ENCODE measurements around the gene PPARG.

The PPARG gene

DNA sequence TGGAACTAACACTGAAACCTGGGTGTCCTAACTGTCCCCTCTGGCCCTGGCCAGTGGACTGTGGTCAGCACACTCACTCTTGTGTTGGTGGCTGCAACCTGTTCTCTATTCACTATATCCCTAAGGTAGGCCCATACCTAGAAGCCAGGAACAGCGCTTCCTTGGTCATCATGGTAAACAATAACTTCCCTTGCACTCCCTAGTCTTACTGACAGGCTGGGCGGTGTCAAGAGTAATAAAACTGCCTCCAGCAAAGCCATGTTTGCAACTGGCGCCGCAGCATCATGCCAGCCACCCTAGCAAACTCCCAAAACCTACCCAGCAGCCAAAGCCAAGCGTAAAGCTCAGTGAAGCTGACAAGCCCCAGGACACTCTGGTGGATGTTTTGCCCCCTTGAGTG lies 132.3 kb downstream of the PPARG start:
- DNase-seq, result no peak

DNA sequence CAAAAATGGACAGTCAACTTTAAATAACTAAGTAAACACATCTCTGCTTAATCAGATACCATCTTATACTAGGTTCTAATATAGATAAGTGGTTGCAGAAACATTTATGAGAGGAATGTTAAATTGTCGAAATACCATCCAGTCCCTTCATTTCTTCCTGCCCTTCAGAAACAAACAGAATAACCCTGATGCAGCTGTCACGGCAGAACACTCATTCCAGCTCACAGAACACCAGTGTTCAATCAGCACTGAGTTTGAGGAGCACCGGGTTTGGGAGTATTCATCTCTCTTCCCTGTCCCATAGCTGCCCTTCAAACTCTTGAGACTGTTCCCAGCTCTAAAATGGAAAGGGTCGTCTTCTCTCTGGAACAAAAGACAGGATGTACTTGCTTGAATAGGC lies 134.3 kb downstream of the PPARG start:
- DNase-seq, result no peak

DNA sequence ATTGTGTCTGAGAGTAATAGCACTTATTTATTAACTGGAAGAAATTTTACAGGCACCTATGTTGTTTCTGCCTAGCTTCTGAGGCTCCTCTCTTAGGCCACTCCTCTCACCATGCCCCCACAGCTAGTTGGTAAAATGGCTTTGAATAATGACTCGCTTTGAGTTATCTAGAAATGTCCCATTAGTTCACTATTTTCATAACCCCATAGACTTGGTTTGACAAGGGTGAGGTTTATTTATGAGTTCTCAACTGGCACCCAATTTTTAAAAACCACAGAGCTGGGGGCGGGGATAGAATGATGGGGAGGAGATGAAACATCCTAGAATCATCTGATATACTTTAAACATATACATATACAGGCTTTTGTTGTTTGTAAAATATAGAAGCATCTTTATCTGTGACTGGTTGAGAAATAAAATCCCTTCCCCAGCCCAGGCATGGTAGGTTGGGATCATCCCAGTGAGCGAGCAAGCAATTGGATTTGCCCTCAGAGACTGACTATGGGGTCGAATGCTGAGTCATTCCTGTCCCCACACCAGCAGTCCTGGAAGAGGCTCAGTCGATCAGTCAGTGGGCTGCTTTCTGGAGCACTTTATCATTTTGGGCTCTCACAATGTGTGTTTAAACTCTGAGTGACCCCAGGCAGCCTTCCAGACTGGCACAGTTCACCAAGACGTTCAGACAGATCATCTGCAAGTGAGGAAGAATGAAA lies 135.2 kb downstream of the PPARG start:
- no peak for DNase-seq

DNA sequence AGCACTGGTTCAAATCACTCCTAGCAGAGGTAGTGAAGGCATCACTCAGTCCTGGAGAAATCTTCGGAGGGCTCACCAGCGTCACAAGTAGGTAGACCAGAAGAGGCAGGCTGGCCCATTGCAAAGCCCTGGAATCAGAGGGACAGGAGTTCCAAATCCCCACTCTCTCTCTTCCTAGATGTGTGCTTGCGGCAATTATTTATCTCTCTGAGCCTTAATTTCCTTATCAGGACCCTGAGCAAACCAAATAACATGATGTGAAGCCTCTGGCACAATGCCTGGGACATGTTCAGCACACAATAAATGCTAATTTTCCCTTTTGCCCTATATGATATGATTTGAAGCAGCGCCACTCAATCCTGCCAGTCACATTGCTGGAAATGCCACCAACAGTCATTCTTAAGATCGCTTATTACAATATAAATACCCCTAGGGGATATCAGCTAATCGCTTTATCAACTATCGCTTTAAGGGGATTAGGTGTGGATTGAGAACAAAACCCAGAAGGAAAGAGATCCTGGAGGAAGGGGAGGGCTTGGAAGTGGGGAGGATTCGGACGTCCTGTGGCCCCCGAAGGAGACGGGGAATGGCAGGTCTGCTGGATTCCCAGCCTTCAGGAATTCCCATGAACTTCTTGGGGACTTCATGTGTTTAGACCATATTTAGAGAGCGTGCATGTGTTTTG lies 135.9 kb downstream of the PPARG start:
- no peak for DNase-seq

DNA sequence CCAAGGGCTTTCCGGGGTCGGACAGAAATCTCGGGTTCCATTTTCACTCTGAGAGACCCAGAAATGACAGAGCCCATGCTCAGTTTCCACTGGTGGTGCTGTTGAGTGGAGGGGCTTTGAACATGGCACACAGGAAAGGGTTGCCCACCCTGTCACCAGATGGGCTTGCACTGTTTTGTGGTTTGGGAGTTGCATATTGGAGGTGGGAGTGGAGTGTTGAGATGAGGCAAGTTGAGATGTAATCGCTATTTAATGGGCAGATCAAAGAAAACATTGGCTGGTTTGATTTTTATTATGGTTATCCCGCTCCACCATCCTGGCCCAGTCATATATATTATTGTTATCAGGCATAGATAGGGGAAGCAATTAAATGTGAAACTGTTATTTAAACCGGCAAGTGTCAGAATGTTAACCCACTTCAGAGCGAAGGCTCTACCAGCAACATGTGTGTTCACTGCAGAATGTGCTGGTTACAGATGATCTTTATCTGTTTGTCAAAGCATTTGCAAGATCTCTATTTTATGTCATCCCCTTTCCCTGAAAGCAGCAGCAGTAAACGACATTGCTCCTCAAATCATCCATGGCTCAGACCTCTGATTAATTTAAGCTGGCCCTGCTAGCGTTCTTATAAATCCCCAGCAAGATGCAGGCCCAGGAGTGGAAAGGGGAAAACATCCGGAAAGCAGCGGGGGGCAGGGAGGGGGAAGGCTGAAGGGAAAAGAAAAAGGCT lies 137.1 kb downstream of the PPARG start:
- DNase-seq, result no peak

- no peak for DNase-seq
Measured at GRCh38 chr3:12427551-12427950, 138.7 kb downstream of the PPARG start.

DNA sequence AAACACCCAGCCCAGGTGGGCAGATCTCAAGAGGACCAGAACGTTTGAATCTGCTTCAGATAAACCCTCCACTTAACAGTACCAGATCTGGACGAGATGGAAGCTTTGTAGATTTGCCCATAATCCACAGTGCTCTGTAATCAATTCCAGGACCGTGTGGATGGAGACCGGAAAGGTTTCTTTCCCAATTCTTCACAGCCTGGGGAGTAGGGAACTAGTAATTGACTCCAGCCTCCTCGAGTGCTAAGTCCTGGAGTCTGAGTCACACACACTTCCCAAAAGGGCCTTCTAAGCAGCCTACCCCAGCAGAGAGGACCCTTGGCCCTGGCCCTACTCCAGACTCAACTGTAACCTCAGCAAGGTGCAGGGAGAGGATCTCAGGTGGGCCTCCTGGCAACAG lies 139.3 kb downstream of the PPARG start:
- DNase-seq, result no peak

GRCh38 chr3:12430086-12430485 lies 141.2 kb downstream of the PPARG start:
- DNase-seq, result no peak

- DNase-seq, result no peak
Measured at GRCh38 chr3:12433823-12434222, 145.0 kb downstream of the PPARG start.

DNA sequence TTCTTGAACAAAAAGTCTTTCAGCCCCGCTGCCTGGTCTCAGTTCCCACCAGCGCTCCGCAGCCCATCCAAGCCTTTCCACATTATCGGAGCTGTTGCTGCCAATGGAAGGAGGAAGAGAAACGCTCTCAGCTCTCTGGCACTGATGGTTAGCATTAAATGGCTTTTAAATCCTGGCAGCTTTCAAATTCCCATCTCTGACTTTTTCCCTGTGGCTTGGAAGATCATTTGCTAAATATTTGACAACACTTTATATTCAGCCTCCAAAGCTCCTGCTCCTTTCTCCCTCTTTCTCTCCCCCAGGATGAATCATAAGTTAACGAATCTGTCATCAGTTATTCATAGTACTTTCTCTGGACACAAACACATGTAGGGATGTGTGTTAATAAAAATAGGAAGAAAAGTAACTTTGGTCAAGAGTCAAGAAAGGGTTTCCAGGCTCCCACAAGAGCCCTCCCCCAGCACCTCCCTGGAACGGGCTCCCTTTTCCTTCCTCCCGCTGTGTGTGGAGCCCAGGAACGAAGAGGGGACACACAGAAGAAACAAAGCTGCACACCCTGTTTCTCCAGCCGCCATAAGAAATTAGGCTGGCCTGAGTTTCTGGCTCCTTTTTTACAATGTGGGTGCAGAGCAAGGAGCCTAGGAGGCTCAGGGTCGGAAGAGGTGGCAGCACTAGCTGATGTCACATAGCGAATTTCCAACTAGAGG lies 147.8 kb downstream of the PPARG start:
- no peak for DNase-seq

GRCh38 chr3:12437221-12437605 lies 148.3 kb downstream of the PPARG start:
- DNase-seq, result no peak

- DNase-seq, result no peak
Measured at GRCh38 chr3:12437861-12438260, 149.0 kb downstream of the PPARG start.

GRCh38 chr3:12438318-12438717 lies 149.4 kb downstream of the PPARG start:
- DNase-seq, result no peak

DNA sequence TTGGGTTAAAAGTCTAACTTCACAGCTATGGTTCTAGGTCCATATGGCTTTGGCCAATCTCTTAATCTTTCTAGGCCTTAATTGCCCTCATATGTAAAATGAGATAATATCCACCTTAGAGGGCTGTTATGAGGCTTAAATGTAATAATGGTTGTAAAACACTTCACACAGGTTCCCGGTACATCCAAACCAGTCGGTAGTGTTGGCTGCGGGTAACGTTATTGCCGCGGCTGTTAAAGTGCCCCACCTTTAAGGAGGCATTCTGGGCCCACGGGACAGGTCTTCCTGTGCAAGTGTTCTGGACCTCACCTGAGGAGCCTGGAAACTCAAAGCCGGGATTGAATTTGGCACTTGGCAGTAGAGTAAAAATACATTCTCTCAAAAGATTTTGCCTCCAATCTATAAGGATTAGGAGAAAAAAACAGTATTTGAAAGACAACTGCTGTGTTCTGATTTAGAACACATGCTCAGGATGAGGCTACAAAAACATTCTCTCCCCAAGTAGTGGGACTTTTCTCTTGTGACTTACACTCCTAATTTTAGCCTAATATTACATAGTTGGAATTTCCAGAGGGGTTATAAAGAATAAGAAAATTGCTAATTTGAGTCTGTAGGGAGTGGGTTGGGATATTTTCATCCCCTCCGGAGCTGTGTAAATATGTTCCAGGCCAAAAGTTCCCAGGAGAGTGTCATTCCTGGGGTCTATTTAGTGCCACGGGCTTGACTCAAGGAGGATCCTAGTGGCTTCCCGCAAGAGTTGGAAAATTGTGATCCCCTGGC lies 150.5 kb downstream of the PPARG start:
- DNase-seq, result no peak

DNA sequence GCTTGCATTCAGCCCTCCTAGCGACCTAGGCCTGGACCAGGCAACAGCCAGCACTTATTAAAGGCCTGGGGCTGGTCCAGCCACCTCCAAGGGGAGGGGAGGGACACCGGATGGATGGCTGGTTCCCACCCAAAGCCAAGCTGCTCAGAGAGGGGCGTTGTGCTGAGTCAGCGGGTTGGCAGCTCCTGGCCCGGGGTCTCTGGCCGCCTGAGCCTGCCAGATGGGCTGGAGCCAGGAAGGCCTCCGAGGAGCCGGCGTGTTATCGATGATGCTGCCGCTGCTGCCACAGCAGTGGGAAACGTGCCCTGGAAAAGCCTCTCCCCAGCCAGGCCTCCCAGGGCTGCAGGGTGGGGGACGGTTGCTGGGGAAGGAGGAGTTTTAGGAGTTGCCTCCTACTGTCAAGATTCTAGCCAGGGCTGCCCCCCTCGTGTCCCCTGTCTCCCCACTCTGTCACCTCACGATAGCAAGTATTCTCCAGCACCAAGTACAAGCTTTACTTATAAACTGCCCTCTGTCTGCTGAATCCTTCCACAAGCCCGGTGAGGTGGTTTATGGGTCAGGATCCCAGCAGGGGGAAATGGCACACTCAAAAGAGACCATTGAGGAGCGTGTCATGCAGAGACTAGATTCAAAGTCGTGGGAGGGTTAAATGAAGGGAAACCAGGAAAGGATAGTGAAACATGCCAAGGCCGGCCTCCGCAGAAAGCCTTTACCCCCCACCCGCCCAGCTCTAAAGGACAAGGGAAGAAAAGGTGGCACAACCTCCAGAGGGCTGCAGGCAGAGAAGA lies 152.3 kb downstream of the PPARG start:
- no peak for DNase-seq

DNA sequence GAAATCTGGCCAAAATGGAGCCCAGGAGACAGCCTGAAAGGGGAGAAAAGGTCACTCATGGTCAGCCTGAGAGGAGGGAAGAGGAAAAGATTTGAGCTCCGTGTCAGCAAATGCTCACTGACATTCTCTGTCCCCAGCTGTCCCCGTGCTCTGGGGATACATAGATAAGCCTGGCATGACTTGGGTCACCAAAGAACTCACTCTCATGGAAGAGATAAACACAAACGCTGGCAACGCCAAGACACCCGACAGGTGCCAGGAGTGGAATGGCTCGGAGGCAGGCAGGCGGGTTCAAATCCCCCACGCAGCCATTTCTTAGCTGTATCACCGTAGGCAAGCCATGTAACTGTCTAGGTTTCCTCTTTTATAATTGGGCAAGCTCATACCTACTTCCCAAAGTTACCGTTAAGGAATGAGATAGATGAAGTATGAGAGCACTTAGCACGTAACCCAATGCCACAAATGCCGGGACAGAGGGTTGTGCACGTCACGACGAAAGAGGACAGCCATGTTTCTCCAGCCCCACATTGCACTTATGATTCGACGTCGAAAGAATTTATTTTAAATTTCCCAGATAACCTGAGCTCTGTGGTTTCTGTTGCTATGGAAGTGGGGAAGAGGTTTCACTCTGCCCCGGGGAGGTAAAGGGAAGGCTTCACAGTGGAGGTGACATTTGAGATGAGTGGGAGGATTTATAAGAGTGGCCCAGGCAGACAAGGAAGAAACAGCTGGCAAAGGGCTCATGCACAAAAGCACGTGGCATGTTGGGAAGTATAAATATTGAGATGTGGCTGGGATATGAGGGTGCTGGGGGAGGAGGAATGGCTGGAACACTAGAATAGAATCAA lies 154.0 kb downstream of the PPARG start:
- no peak for DNase-seq

DNA sequence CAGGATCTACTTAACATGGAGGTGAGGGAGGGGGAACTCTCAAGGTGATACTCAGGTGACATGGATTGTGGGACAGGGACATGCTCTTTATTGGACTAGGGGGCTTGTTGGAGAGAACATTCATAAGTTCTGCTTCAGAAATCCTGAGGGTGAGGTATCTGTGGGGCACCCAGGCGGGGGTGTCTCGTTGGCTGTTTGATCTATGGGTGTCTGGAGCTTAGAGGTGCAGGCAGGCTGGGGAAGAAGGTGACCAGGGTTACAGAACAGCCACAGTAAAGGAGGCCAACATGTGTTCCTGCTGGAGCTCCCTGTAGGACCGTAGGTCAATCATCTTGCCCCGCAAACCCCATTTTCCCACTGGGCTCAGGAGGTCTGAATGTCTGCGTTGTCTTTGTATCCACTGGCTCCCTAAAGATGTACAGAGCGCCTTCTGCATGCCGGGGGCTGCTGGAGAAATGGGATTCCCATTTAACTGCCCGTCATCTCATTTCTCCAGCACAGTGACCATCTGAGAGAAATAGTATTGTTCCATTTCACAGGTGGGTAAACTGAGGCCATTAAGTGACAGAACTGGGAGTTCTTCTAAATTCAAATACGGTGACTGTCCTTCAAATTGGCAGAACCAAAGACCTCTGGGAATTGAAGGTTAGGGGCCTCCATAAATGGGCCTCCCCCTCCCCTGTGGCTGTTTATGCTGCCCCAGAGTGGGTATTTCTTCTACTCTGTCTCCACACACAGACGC lies 155.1 kb downstream of the PPARG start:
- no peak for DNase-seq

GRCh38 chr3:12444582-12445471 lies 156.0 kb downstream of the PPARG start:
- DNase-seq, result no peak

All from NCI-H2081 (cell line).